K562 (cell line): ENCODE measurements around the gene WDR18. TPM values are rescaled to one million over a fixed set of nuclear protein-coding genes. Genes with fewer than 3 reads are reported as not detected.

Source experiments
- ESRRA ChIP-seq: fragments of 450-650 bp; IDR thresholded peaks from 2 replicates; pipeline ENCODE4 v1.6.1; 2014; ENCODE audit warnings: low read depth, mild to moderate bottlenecking, moderate library complexity, borderline replicate concordance
- FOXA3 ChIP-seq, 2 experiments: fragments of 450-650 bp in 1 of 2; sonication (generic) in 1 of 2; formaldehyde crosslinking; IDR thresholded peaks in 1 of 2; conservative IDR thresholded peaks in 1 of 2; 2 replicates each; pipeline versions ENCODE4 v1.4.0 to v1.8.0; 2020 to 2022; ENCODE audit warnings: mild to moderate bottlenecking in 2 of 2, missing genetic modification reagents in 1 of 2
- KDM4B ChIP-seq, 2 experiments: fragments of 450-650 bp in 1 of 2; sonication (generic) in 1 of 2; IDR thresholded peaks; 2 replicates each; pipeline ENCODE4 v1.6.1; 2016 to 2017; ENCODE audit warnings: borderline replicate concordance in 2 of 2, antibody characterized with exemption in 1 of 2, low read depth in 1 of 2, mild to moderate bottlenecking in 1 of 2
- MCM5 ChIP-seq: fragments of 450-650 bp; IDR thresholded peaks from 2 replicates; pipeline ENCODE4 v1.6.1; 2016; ENCODE audit warnings: low read depth
- MLX ChIP-seq, 2 experiments: fragments of 450-650 bp in 1 of 2; sonication (generic) in 1 of 2; formaldehyde crosslinking; conservative IDR thresholded peaks; 2 replicates each; pipeline versions ENCODE4 v1.4.0 to v1.8.1; 2020 to 2022; ENCODE audit warnings: mild to moderate bottlenecking in 1 of 2, missing genetic modification reagents in 1 of 2
- NR0B1 ChIP-seq: fragments of 450-650 bp; IDR thresholded peaks from one replicate; pipeline ENCODE4 v1.6.1; 2018; ENCODE audit warnings: mild to moderate bottlenecking, moderate library complexity; ENCODE audit not compliant: partially characterized antibody
- POLR2AphosphoS5 ChIP-seq: IDR thresholded peaks from 2 replicates; pipeline ENCODE4 v1.6.1; 2011; ENCODE audit warnings: mild to moderate bottlenecking, low read depth, low read length, moderate library complexity; ENCODE audit not compliant: control insufficient read depth, insufficient read depth
- RB1 ChIP-seq: fragments of 450-650 bp; IDR thresholded peaks from 2 replicates; pipeline ENCODE4 v1.6.1; 2017; ENCODE audit warnings: low read depth, mild to moderate bottlenecking
- RBM22 ChIP-seq: fragments of 200-400 bp; formaldehyde crosslinking; IDR thresholded peaks from 2 replicates; pipeline ENCODE4 v1.6.1; 2018; ENCODE audit warnings: low read length, low read depth; ENCODE audit not compliant: poor library complexity, severe bottlenecking
- RBM25 ChIP-seq: fragments of 200-400 bp; formaldehyde crosslinking; IDR thresholded peaks from 2 replicates; pipeline ENCODE4 v1.6.1; 2018; ENCODE audit warnings: low read length, low read depth, moderate library complexity; ENCODE audit not compliant: severe bottlenecking
- RERE ChIP-seq: sonication (generic); formaldehyde crosslinking; IDR thresholded peaks from 2 replicates; pipeline ENCODE4 v1.8.0; 2023; ENCODE audit warnings: missing genetic modification reagents, mild to moderate bottlenecking, borderline replicate concordance
- SETDB1 ChIP-seq: IDR thresholded peaks from one replicate; pipeline ENCODE4 v1.6.1; 2012; ENCODE audit warnings: low read length, control low read depth, inconsistent platforms
- TAF9B ChIP-seq: fragments of 450-650 bp; IDR thresholded peaks from 2 replicates; pipeline ENCODE4 v1.6.1; 2018; ENCODE audit warnings: mild to moderate bottlenecking; ENCODE audit not compliant: partially characterized antibody
- TCF7L2 ChIP-seq: fragments of 150-350 bp; IDR thresholded peaks from 2 replicates; pipeline ENCODE4 v1.6.1; 2016; ENCODE audit warnings: low read depth, mild to moderate bottlenecking, low read length, moderate library complexity
- TGIF2 ChIP-seq: sonication (generic); formaldehyde crosslinking; IDR thresholded peaks from 2 replicates; pipeline ENCODE4 v1.8.1; 2022; ENCODE audit warnings: mild to moderate bottlenecking, missing genetic modification reagents, moderate library complexity
- ZNF146 ChIP-seq: IDR thresholded peaks from one replicate; pipeline ENCODE4 v1.6.1; 2018; ENCODE audit warnings: missing compliant biosample characterization; ENCODE audit not compliant: unreplicated experiment
- ZNF3 ChIP-seq: fragments of 250-450 bp; sonication (Bioruptor Pico); IDR thresholded peaks from 2 replicates; pipeline ENCODE4 v1.5.0; 2021; ENCODE audit warnings: mild to moderate bottlenecking, moderate library complexity
- ZNF740 ChIP-seq, 3 experiments: fragments of 200-800 bp in 1 of 3; sonication (Bioruptor generic) in 1 of 3; sonication (generic) in 1 of 3; formaldehyde crosslinking in 1 of 3; IDR thresholded peaks; 2 replicates each; pipeline versions ENCODE4 v1.6.1 to v1.8.0; 2016 to 2022; ENCODE audit warnings: mild to moderate bottlenecking in 2 of 3, missing compliant biosample characterization in 2 of 3, missing genetic modification characterization in 2 of 3, missing genetic modification reagents in 1 of 3
- polyA plus RNA-seq, 8 experiments: library from polyadenylated mRNA; depleted of rRNA in 4 of 8; stranded (reverse) in 5 of 8; unstranded in 3 of 8; fragments of >200 nt; fragmentation: Nextera tagmentation in 2 of 8; fragmentation: Illumina TruSeq in 1 of 8; extraction: Ambion mirVana in 2 of 8; extraction: Trizol in 1 of 8; gene quantifications; 2 replicates each; pipeline versions ENCODE4 v1.2.1 to v1.2.3, GENCODE V29; 2011 to 2014; ENCODE audit warnings: inconsistent platforms in 1 of 8, missing spikeins in 1 of 8
- total RNA-seq, 7 experiments: library from RNA; depleted of rRNA in 6 of 7; stranded (reverse); fragments of >200 nt in 6 of 7; fragmentation: Illumina TruSeq in 2 of 7; extraction: Trizol in 2 of 7; gene quantifications; 2 replicates each; pipeline versions ENCODE4 v1.2.1 to v1.2.3, GENCODE V29; 2011 to 2021; ENCODE audit warnings: low replicate concordance in 1 of 7

Gene WDR18
- total and polyA plus RNA-seq, 9 of the 15 experiments (the other 6 are each of a cell fraction or from before 2014, with no cell fraction given) = 0.65 to 181 (median 30.1) TPM

GRCh38 chr19:961866-962620 is 22.1 kb upstream of the WDR18 start (continued):
- TF ChIP-seq POLR2AphosphoS5 (peak; percentile 61; the same call in 1 of the 2 replicates), KDM4B (IDR thresholded peaks at IDR 0.05; ENCODE audit: borderline replicate concordance in 2 of 2, low read depth in 1 of 2) (no peak), ZNF146 (no peak), RBM22 (no peak), ZNF3 (no peak), ZNF740 (CRISPR knock-in tag; IDR thresholded peaks at IDR 0.05) (no peak), ZNF740 (tag; IDR thresholded peaks at IDR 0.05) (no peak), SETDB1 (no peak), TAF9B (no peak), TCF7L2 (no peak), TGIF2 (no peak), RERE (CRISPR knock-in tag) (no peak), RBM25 (no peak), MCM5 (no peak), FOXA3 (CRISPR knock-in tag; conservative IDR thresholded peaks at IDR 0.05 in 1 of 2, IDR thresholded peaks at IDR 0.05 in 1 of 2) (peak; percentile 90 to 97), ESRRA (no peak), RB1 (no peak), NR0B1 (no peak), MLX (CRISPR knock-in tag; conservative IDR thresholded peaks at IDR 0.05) (no peak)
